Spleen (tissue), 11 donors: ENCODE measurements around the gene ERBB2. TPM values are rescaled to one million over a fixed set of nuclear protein-coding genes. Genes with fewer than 3 reads are reported as not detected.

Experiments used
- DNase-seq: peaks from one replicate; pipeline ENCODE4 v3.0.0-alpha.2; 2020
- H3K27ac ChIP-seq, 8 donors: fragments of 200-600 bp; sonication (generic) in 7 of 8; 1 replicate in 4 of 8; 2 replicates in 4 of 8; pipeline versions ENCODE4 v1.5.0 to v1.8.0; 2016 to 2021; ENCODE audit warnings: inconsistent platforms in 4 of 8, mild to moderate bottlenecking in 4 of 8, moderate library complexity in 1 of 8
- H3K27me3 ChIP-seq, 7 donors: fragments of 200-600 bp; sonication (generic) in 6 of 7; replicated peaks in 1 of 7; 1 replicate in 4 of 7; 2 replicates in 3 of 7; pipeline versions ENCODE4 v1.5.0 to v1.8.0; 2016 to 2021; ENCODE audit warnings: inconsistent platforms in 3 of 7, mild to moderate bottlenecking in 1 of 7
- H3K36me3 ChIP-seq, 6 donors: fragments of 200-600 bp; sonication (generic) in 5 of 6; 1 replicate in 4 of 6; 2 replicates in 2 of 6; pipeline versions ENCODE4 v1.5.0 to v1.8.0; 2016 to 2021; ENCODE audit warnings: inconsistent platforms in 2 of 6
- H3K4me1 ChIP-seq, 6 donors: fragments of 200-600 bp; sonication (generic) in 5 of 6; 1 replicate in 3 of 6; 2 replicates in 3 of 6; pipeline versions ENCODE4 v1.5.0 to v1.8.0; 2016 to 2021; ENCODE audit warnings: inconsistent platforms in 3 of 6
- H3K4me3 ChIP-seq, 8 donors: fragments of 200-600 bp; sonication (generic) in 7 of 8; 1 replicate in 4 of 8; 2 replicates in 4 of 8; pipeline versions ENCODE4 v1.5.0 to v1.8.0; 2016 to 2021; ENCODE audit warnings: inconsistent platforms in 4 of 8, mild to moderate bottlenecking in 4 of 8, moderate library complexity in 2 of 8
- H3K9me3 ChIP-seq, 8 donors: fragments of 200-600 bp; sonication (generic) in 7 of 8; 1 replicate in 4 of 8; 2 replicates in 4 of 8; pipeline versions ENCODE4 v1.5.0 to v1.8.0; 2016 to 2021; ENCODE audit warnings: inconsistent platforms in 4 of 8
- CTCF ChIP-seq, 11 experiments: fragments of 200-600 bp in 7 of 11; fragments of 450-650 bp in 4 of 11; sonication (generic) in 4 of 11; IDR thresholded peaks in 8 of 11; conservative IDR thresholded peaks in 3 of 11; 1 replicate in 7 of 11; 2 replicates in 4 of 11; pipeline versions ENCODE4 v1.4.0 to v1.8.0; 2016 to 2021; ENCODE audit warnings: antibody characterized with exemption in 11 of 11, inconsistent platforms in 4 of 11, mild to moderate bottlenecking in 1 of 11
- POLR2A ChIP-seq, 3 donors: fragments of 450-650 bp; IDR thresholded peaks; one replicate each; pipeline ENCODE4 v1.5.1; 2017; ENCODE audit warnings: antibody characterized with exemption in 3 of 3, mild to moderate bottlenecking in 1 of 3
- POLR2AphosphoS5 ChIP-seq, 3 donors: sonication (generic); formaldehyde crosslinking; IDR thresholded peaks; one replicate each; pipeline ENCODE4 v1.5.1; 2017; ENCODE audit warnings: antibody characterized with exemption in 3 of 3
- WGBS, 5 donors: extraction: QIAGEN DNeasy Blood & Tissue Kit in 3 of 5; methylation state at CpG; one replicate each; pipeline versions ENCODE4 v1.1.5 to v1.1.7; 2013 to 2018; 5-methylcytosine and 5-hydroxymethylcytosine counted together
- intact Hi-C: fragments of 100-400 bp; cut with DNase I; formaldehyde crosslinking; loops from one replicate; pipeline ENCODE4 v1.15.0; 2023; ENCODE audit warnings: low total_unique reads
- polyA plus RNA-seq, 3 donors: library from polyadenylated mRNA; stranded (reverse); fragments of 200-250 nt; gene quantifications; one replicate each; pipeline ENCODE4 v1.2.1, GENCODE V29; 2013
- total RNA-seq, 7 donors: library from RNA; depleted of rRNA in 3 of 7; stranded (reverse); fragments of >200 nt in 3 of 7; fragmentation: NEBNext Ultra II Directional in 4 of 7; extraction: Animal tissue kit (Norgen Biotek cat#: 25700) in 4 of 7; gene quantifications; one replicate each; pipeline versions ENCODE4 v1.1.0 to v1.2.1, GENCODE V29; 2016 to 2021
- donor health status: healthy with polysubstance abuse.
- donor health status: DM: no; HTN: no; CAD: no; lungs with moderate emphysema.
- donor health status: DM: no; HTN: no; CAD: no.
- donor health status: Bipolar disorder and iron deficiency.
- donor health status: healthy.
- donor health status: DM: no; HTN: no; CAD: no.
- donor health status: DM: yes; HTN: yes; CAD: no.

ERBB2 gene
- total and polyA plus RNA-seq, 10 donors, result 3.4 to 15.9 (median 10.2) TPM

DNA sequence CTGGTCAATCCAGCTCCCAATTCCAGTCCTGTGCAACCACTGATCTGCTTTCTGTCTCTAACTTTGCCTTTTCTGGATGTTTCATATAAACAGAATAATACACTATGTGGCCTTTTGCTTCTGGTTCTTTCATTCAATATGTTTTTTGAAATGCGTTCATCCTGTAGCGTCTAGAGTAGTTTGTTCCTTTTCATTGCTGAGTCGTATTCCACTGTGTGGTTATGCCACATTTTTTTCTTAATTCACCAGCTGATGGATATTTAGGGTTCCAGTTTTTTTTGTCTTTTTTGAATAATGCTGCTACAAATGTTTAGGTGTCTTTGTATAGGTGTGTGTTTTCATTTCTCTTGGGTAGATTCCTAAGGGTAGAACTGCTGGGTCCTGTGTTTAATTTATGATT lies 32.7 kb downstream of the ERBB2 start:
- TF ChIP-seq POLR2AphosphoS5 (IDR thresholded peaks at IDR 0.05), result no peak
- no peak for TF ChIP-seq POLR2A (IDR thresholded peaks at IDR 0.05)
- TF ChIP-seq CTCF (IDR thresholded peaks at IDR 0.05 in 8 of 11, conservative IDR thresholded peaks at IDR 0.05 in 3 of 11), result no peak
- Histone ChIP-seq H3K27ac (no peak overlapping the region), H3K27me3 (peaks cover under 1 to 21% (median 12%) of the 10 kb centered on the region in 7 donors), H3K4me1 (peaks cover 7 to 36% (median 21%) of the 10 kb centered on the region in 6 donors), H3K9me3 (no peaks in the 10 kb centered on the region), H3K4me3 (no peak overlapping the region), H3K36me3 (peaks cover 0 to 20% (median 17%) of the 10 kb centered on the region in 6 donors)
- WGBS, 5 donors, result 95 to 98% (median 97%) methylated on average over 3 of the region's 3 CpGs
- intact Hi-C loops, result no loop called here
- DNase-seq, result no peak

DNA sequence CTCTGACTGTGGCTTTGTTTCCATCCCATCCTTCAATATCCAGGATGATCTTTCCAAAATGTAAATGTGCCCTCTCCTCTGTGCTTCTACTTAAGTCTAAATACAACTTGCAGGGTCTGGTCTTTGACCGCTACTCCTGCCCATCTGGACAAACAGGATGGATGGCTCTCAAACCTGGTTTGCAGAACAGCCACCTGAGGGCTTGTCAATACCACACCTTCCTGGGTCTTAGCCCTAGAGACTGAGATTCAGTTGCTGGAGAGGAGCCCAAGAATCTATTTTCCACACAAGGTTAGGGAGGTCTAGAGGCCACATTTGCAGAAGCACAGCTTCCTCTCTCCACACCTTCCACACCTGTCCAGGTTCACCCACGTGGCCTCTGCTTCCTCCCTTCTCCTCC lies 36.0 kb downstream of the ERBB2 start:
- intact Hi-C loops, result no loop called here
- no peak overlapping the region for H3K4me3 ChIP-seq
- no peaks in the 10 kb centered on the region for H3K9me3 ChIP-seq
- TF ChIP-seq POLR2A (IDR thresholded peaks at IDR 0.05) (no peak), POLR2AphosphoS5 (IDR thresholded peaks at IDR 0.05) (no peak), CTCF (IDR thresholded peaks at IDR 0.05 in 8 of 11, conservative IDR thresholded peaks at IDR 0.05 in 3 of 11) (no peak)
- DNase-seq, result no peak
- peaks cover 3 to 54% (median 41%) of the 10 kb centered on the region in 7 donors for H3K27me3 ChIP-seq
- WGBS, 5 donors, result 54 to 71% (median 64%) methylated on average over 2 of the region's 2 CpGs
- H3K4me1 ChIP-seq, result peaks cover 7 to 39% (median 32%) of the 10 kb centered on the region in 6 donors
- no peak overlapping the region for H3K27ac ChIP-seq
- H3K36me3 ChIP-seq, result no peaks in the 10 kb centered on the region

DNA sequence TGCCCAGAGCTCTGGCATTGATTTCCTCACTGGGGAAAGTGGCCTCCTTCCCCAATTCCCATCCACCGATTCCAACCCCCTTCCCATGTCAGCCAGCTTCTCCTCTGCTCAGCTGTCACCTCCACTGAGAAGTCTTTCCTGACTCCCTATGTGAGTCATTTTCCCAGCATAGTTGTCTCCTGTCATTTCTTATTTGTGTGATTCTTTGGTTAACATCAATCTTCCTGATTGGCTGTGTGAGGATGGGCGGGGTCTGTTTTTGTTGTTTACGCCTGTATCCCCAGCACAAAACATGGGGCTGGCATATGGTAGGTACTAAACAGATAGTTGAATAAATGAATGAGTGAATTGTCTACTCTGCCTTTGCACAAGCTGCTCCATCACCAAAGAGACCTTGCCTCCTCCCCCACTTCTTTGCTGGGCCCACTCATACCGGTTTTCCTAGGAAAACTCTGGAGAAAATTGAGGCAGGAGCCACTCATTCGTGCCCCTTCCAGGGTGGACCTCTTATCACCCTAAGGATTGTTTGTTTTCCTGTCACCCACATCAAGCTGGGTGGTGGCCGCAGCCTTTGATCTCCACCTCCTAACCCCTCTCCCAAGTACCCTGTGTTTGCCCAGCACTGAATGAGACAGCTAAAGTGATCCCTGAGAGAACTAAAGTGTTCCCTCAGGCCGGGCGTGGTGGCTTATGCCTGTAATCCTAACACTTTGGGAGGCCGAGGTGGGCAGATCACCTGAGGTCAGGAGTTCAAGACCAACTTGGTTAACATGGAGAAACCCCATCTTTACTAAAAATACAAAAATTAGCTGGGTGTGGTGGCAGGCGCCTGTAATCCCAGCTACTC lies 36.7 kb downstream of the ERBB2 start:
- Histone ChIP-seq H3K36me3 (no peaks in the 10 kb centered on the region), H3K9me3 (no peaks in the 10 kb centered on the region), H3K4me1 (peaks cover 7 to 43% (median 31%) of the 10 kb centered on the region in 6 donors), H3K4me3 (no peak overlapping the region), H3K27ac (no peak overlapping the region), H3K27me3 (peaks cover 3 to 60% (median 41%) of the 10 kb centered on the region in 7 donors)
- intact Hi-C loops, result no loop called here
- no peak for DNase-seq
- TF ChIP-seq POLR2AphosphoS5 (IDR thresholded peaks at IDR 0.05) (no peak), POLR2A (IDR thresholded peaks at IDR 0.05) (no peak), CTCF (IDR thresholded peaks at IDR 0.05 in 8 of 11, conservative IDR thresholded peaks at IDR 0.05 in 3 of 11) (no peak)
- WGBS, 5 donors, result 73 to 82% (median 81%) methylated on average over 10 of the region's 10 CpGs

DNA sequence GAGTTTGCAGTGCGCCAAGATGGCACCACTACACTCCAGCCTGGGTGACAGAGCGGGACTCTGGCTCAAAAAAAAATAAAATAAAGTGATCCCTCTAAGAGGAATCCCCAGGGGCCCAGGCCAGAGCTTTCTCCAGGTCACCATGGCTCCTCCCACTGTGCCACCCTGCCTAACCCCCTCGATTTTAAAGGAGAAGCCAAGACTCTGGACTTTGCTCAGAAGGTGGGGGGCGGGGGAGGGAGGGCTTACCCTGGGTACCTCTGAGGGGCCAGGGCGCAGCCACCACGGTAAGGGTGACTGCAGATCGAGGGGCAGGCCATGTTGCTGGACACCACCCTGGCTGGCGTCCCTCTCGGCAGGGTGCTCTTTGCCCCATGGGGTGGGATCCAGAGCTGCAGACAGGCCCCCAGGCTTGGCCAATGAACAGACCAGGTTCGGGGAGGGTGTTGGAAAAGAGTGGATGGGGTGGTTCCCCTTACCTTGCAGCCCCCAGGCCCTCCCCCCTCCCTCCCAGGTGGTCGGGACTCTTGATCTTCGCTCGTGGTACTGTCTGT lies 37.4 kb downstream of the ERBB2 start:
- Histone ChIP-seq H3K27ac (no peak overlapping the region), H3K4me3 (peak overlapping the region in 5 of 8 donors; percentile 10 to 59 (median 17)), H3K27me3 (peaks cover 3 to 66% (median 41%) of the 10 kb centered on the region in 7 donors), H3K9me3 (no peaks in the 10 kb centered on the region), H3K4me1 (peaks cover 7 to 43% (median 31%) of the 10 kb centered on the region in 6 donors), H3K36me3 (no peaks in the 10 kb centered on the region)
- no peak for TF ChIP-seq POLR2AphosphoS5 (IDR thresholded peaks at IDR 0.05)
- no peak for TF ChIP-seq CTCF (IDR thresholded peaks at IDR 0.05 in 8 of 11, conservative IDR thresholded peaks at IDR 0.05 in 3 of 11)
- TF ChIP-seq POLR2A (IDR thresholded peaks at IDR 0.05), result no peak
- DNase-seq, result peak; percentile 72
- 60 to 74% (median 61%) methylated on average over 7 to 13 of the region's 13 CpGs for WGBS, 5 donors
- intact Hi-C loops, result no loop called here
